HepG2 (cell line): Measurements from ENCODE around the gene KDM3B. TPM values are rescaled to one million over a fixed set of nuclear protein-coding genes. Genes with fewer than 3 reads are reported as not detected.
A peak's percentile ranks its signal among the peaks of the same experiment; 100 is the strongest.

Experiments used
- AFF4 ChIP-seq: sonication (generic); formaldehyde crosslinking; IDR thresholded peaks from 2 replicates; pipeline ENCODE4 v1.4.0; 2020; ENCODE audit warnings: missing genetic modification reagents
- HNRNPK ChIP-seq: fragments of 200-400 bp; formaldehyde crosslinking; IDR thresholded peaks from 2 replicates; pipeline ENCODE4 v1.6.1; 2018; ENCODE audit warnings: low read length, low read depth, moderate library complexity, mild to moderate bottlenecking; ENCODE audit not compliant: poor library complexity, severe bottlenecking
- MZF1 ChIP-seq: sonication (generic); formaldehyde crosslinking; IDR thresholded peaks from 2 replicates; pipeline ENCODE4 v1.8.1; 2023; ENCODE audit warnings: mild to moderate bottlenecking, missing genetic modification reagents, borderline replicate concordance
- NCOR1 ChIP-seq: fragments of 200-600 bp; sonication (generic); IDR thresholded peaks from 2 replicates; pipeline ENCODE4 v1.7.0; 2017; ENCODE audit warnings: antibody characterized with exemption, low read length, borderline replicate concordance
- NKX3-1 ChIP-seq: sonication (generic); formaldehyde crosslinking; IDR thresholded peaks from 2 replicates; pipeline ENCODE4 v1.5.0; 2020; ENCODE audit warnings: missing genetic modification reagents
- RBAK ChIP-seq: sonication (generic); formaldehyde crosslinking; IDR thresholded peaks from 2 replicates; pipeline ENCODE4 v1.5.1; 2020; ENCODE audit warnings: mild to moderate bottlenecking, missing genetic modification reagents
- RORA ChIP-seq: sonication (generic); formaldehyde crosslinking; IDR thresholded peaks from 2 replicates; pipeline ENCODE4 v1.5.0; 2020; ENCODE audit warnings: mild to moderate bottlenecking, missing genetic modification reagents, moderate library complexity
- RXRB ChIP-seq: IDR thresholded peaks from 2 replicates; pipeline ENCODE4 v1.6.1; 2016; ENCODE audit warnings: borderline replicate concordance, missing genetic modification reagents, missing compliant biosample characterization
- SIX1 ChIP-seq: sonication (generic); formaldehyde crosslinking; IDR thresholded peaks from 2 replicates; pipeline ENCODE4 v1.4.0; 2020; ENCODE audit warnings: missing genetic modification reagents, borderline replicate concordance
- SOX5 ChIP-seq: IDR thresholded peaks from 2 replicates; pipeline ENCODE4 v1.6.1; 2016; ENCODE audit warnings: borderline replicate concordance
- SYNCRIP ChIP-seq: fragments of 200-400 bp; formaldehyde crosslinking; IDR thresholded peaks from 2 replicates; pipeline ENCODE4 v1.6.1; 2018; ENCODE audit warnings: mild to moderate bottlenecking, low read depth, low read length; ENCODE audit not compliant: insufficient read depth
- TAF1 ChIP-seq: sonication (generic); formaldehyde crosslinking; IDR thresholded peaks from 2 replicates; pipeline ENCODE4 v1.4.0; 2020; ENCODE audit warnings: missing genetic modification reagents
- ZNF24 ChIP-seq: fragments of 450-650 bp; IDR thresholded peaks from 2 replicates; pipeline ENCODE4 v1.6.1; 2017; ENCODE audit warnings: antibody characterized with exemption, mild to moderate bottlenecking
- ZNF570 ChIP-seq: sonication (generic); formaldehyde crosslinking; IDR thresholded peaks from 2 replicates; pipeline ENCODE4 v1.4.0; 2020; ENCODE audit warnings: mild to moderate bottlenecking, missing genetic modification reagents, borderline replicate concordance
- polyA plus RNA-seq, 8 experiments: library from polyadenylated mRNA; depleted of rRNA in 3 of 8; stranded (reverse) in 7 of 8; unstranded in 1 of 8; fragments of >200 nt; fragmentation: Illumina TruSeq in 4 of 8; extraction: Trizol in 4 of 8; gene quantifications; 2 replicates each; pipeline versions ENCODE4 v1.2.1 to v1.2.3, GENCODE V29; 2011 to 2016; ENCODE audit warnings: low read depth in 4 of 8, missing spikeins in 1 of 8, mixed read lengths in 1 of 8; ENCODE audit not compliant: insufficient read depth in 1 of 8
- total RNA-seq, 5 experiments: library from RNA; depleted of rRNA; stranded (reverse); fragments of >200 nt; fragmentation: Illumina TruSeq; extraction: Trizol; gene quantifications; 2 replicates each; pipeline ENCODE4 v1.2.3, GENCODE V29; 2016; ENCODE audit warnings: low read depth in 1 of 5
- TF ChIP-seq, protein P1 (sequence below): sonication (generic); formaldehyde crosslinking; IDR thresholded peaks from 2 replicates; pipeline ENCODE4 v1.4.0; 2020; ENCODE audit warnings: mild to moderate bottlenecking, missing genetic modification reagents
- TF ChIP-seq, protein P2 (sequence below): sonication (generic); formaldehyde crosslinking; IDR thresholded peaks from 2 replicates; pipeline ENCODE4 v1.4.0; 2020; ENCODE audit warnings: missing genetic modification reagents, borderline replicate concordance
- TF ChIP-seq, protein P3 (sequence below): sonication (generic); formaldehyde crosslinking; conservative IDR thresholded peaks from 2 replicates; pipeline ENCODE4 v1.8.1; 2023; ENCODE audit warnings: missing genetic modification reagents

KDM3B gene
- total and polyA plus RNA-seq, 2 of the 13 experiments (the other 11 are each of a cell fraction or from before 2014, with no cell fraction given): 19.7 to 34.3 TPM

DNA sequence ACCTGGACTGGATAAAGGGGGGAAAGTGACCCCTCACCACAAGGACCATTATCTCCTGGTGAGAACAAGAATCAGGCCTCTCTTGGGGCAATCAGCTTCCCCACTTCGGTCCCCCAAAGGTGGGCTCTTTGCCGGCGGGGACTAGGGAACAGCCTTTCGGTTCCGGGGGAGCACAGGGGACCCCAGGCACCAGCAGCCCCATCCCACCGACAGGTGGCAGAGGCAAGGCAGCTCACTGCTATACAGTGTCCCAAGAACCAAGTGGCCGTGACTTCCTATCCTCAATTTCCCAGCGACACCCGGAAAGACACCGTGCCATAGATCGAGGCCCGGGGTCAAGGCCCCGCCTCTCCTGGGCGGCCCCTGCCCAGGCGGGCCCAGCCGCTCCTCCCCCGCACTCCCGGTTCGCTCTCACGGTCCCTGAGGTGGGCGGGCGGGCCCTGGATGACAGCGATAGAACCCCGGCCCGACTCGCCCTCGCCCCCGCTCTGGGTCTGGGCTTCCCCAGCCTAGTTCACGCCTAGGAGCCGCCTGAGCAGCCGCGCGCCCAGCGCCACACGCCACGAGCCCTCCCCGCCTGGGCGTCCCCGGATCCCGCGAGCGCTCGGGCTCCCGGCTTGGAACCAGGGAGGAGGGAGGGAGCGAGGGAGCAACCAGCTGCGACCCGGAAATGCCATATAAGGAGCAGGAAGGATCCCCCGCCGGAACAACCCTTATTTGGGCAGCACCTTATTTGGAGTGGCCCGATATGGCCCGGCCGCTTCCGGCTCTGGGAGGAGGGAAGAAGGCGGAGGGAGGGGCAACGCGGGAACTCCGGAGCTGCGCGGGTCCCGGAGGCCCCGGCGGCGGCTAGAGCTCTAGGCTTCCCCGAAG, 112.1 kb downstream of the KDM3B start (continued):
- TF ChIP-seq, protein P1, sequence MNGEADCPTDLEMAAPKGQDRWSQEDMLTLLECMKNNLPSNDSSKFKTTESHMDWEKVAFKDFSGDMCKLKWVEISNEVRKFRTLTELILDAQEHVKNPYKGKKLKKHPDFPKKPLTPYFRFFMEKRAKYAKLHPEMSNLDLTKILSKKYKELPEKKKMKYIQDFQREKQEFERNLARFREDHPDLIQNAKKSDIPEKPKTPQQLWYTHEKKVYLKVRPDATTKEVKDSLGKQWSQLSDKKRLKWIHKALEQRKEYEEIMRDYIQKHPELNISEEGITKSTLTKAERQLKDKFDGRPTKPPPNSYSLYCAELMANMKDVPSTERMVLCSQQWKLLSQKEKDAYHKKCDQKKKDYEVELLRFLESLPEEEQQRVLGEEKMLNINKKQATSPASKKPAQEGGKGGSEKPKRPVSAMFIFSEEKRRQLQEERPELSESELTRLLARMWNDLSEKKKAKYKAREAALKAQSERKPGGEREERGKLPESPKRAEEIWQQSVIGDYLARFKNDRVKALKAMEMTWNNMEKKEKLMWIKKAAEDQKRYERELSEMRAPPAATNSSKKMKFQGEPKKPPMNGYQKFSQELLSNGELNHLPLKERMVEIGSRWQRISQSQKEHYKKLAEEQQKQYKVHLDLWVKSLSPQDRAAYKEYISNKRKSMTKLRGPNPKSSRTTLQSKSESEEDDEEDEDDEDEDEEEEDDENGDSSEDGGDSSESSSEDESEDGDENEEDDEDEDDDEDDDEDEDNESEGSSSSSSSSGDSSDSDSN (CRISPR knock-in tag): peak; percentile 54
- TF ChIP-seq RORA: no peak
- no peak for TF ChIP-seq ZNF570 (CRISPR knock-in tag)
- peak; percentile 17; the same call in 1 of the 2 replicates for TF ChIP-seq RXRB (CRISPR knock-in tag)
- peak; percentile 18; the same call in 1 of the 2 replicates for TF ChIP-seq NCOR1
- no peak for TF ChIP-seq AFF4
- 0 out of 2 replicates have a peak, but pooled peaks have one; percentile 14 for TF ChIP-seq NKX3-1 (CRISPR knock-in tag)
- peak; percentile 50 for TF ChIP-seq TAF1
- TF ChIP-seq SIX1 (CRISPR knock-in tag): no peak
- TF ChIP-seq HNRNPK: peak; percentile 77
- TF ChIP-seq RBAK (CRISPR knock-in tag): no peak
- TF ChIP-seq, protein P2, sequence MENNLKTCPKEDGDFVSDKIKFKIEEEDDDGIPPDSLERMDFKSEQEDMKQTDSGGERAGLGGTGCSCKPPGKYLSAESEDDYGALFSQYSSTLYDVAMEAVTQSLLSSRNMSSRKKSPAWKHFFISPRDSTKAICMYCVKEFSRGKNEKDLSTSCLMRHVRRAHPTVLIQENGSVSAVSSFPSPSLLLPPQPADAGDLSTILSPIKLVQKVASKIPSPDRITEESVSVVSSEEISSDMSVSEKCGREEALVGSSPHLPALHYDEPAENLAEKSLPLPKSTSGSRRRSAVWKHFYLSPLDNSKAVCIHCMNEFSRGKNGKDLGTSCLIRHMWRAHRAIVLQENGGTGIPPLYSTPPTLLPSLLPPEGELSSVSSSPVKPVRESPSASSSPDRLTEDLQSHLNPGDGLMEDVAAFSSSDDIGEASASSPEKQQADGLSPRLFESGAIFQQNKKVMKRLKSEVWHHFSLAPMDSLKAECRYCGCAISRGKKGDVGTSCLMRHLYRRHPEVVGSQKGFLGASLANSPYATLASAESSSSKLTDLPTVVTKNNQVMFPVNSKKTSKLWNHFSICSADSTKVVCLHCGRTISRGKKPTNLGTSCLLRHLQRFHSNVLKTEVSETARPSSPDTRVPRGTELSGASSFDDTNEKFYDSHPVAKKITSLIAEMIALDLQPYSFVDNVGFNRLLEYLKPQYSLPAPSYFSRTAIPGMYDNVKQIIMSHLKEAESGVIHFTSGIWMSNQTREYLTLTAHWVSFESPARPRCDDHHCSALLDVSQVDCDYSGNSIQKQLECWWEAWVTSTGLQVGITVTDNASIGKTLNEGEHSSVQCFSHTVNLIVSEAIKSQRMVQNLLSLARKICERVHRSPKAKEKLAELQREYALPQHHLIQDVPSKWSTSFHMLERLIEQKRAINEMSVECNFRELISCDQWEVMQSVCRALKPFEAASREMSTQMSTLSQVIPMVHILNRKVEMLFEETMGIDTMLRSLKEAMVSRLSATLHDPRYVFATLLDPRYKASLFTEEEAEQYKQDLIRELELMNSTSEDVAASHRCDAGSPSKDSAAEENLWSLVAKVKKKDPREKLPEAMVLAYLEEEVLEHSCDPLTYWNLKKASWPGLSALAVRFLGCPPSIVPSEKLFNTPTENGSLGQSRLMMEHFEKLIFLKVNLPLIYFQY (CRISPR knock-in tag): no peak; the same call in 1 of the 2 replicates
- TF ChIP-seq, protein P3, sequence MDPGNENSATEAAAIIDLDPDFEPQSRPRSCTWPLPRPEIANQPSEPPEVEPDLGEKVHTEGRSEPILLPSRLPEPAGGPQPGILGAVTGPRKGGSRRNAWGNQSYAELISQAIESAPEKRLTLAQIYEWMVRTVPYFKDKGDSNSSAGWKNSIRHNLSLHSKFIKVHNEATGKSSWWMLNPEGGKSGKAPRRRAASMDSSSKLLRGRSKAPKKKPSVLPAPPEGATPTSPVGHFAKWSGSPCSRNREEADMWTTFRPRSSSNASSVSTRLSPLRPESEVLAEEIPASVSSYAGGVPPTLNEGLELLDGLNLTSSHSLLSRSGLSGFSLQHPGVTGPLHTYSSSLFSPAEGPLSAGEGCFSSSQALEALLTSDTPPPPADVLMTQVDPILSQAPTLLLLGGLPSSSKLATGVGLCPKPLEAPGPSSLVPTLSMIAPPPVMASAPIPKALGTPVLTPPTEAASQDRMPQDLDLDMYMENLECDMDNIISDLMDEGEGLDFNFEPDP (CRISPR knock-in tag): 0 out of 2 replicates have a peak, but pooled peaks have one; percentile 40
- TF ChIP-seq ZNF24: no peak
- TF ChIP-seq SOX5 (CRISPR knock-in tag): no peak; the same call in 1 of the 2 replicates
- no peak for TF ChIP-seq MZF1 (CRISPR knock-in tag)
- TF ChIP-seq SYNCRIP: no peak
